GM18526 (cell line): ENCODE data around the gene ABHD17A.
A peak's percentile ranks its signal among the peaks of the same experiment; 100 is the strongest.

Experiments used
- POLR2A ChIP-seq: IDR thresholded peaks from 3 replicates; pipeline ENCODE4 v1.6.1; 2011; ENCODE audit not compliant: insufficient read length; ENCODE audit errors: extremely low read depth

Gene ABHD17A

GRCh38 chr19:1850809-1851653 lies 34.3 kb downstream of the ABHD17A start:
- TF ChIP-seq POLR2A, result no peak

GRCh38 chr19:1849886-1850398 lies 35.4 kb downstream of the ABHD17A start:
- no peak for TF ChIP-seq POLR2A

GRCh38 chr19:1849132-1849474 lies 36.2 kb downstream of the ABHD17A start:
- TF ChIP-seq POLR2A, result no peak

- TF ChIP-seq POLR2A, result peak; percentile 59
These were observed 36.7 kb downstream of the ABHD17A start, which contains the start of gene REXO1 for GRCh38 chr19:1848399-1849131. Gene REXO1, minus strand, starts transcription at chr19:1848483. Its CDS starts 125 bp downstream, at chr19:1848358.

- TF ChIP-seq POLR2A, result no peak
These were observed 37.5 kb downstream of the ABHD17A start for GRCh38 chr19:1847684-1848398.

- no peak for TF ChIP-seq POLR2A
These were observed 38.0 kb downstream of the ABHD17A start for GRCh38 chr19:1847348-1847683.

- no peak for TF ChIP-seq POLR2A
These were observed 38.6 kb downstream of the ABHD17A start for GRCh38 chr19:1846517-1847204.

GRCh38 chr19:1845642-1846041 lies 39.7 kb downstream of the ABHD17A start:
- TF ChIP-seq POLR2A, result no peak

- TF ChIP-seq POLR2A, result no peak
These were observed 40.2 kb downstream of the ABHD17A start for GRCh38 chr19:1845125-1845515.

- no peak for TF ChIP-seq POLR2A
These were observed 40.7 kb downstream of the ABHD17A start for GRCh38 chr19:1844513-1845124.

- no peak for TF ChIP-seq POLR2A
These were observed 41.5 kb downstream of the ABHD17A start for GRCh38 chr19:1843646-1844394.

- TF ChIP-seq POLR2A, result no peak
These were observed 42.2 kb downstream of the ABHD17A start for GRCh38 chr19:1843116-1843515.

- TF ChIP-seq POLR2A, result no peak
These were observed 43.9 kb downstream of the ABHD17A start for GRCh38 chr19:1841209-1841924.

GRCh38 chr19:1840541-1841115 lies 44.7 kb downstream of the ABHD17A start:
- TF ChIP-seq POLR2A, result no peak
